ENCODE data around the gene MAP3K6. TPM values are rescaled to one million over a fixed set of nuclear protein-coding genes. Genes with fewer than 3 reads are reported as not detected.

MAP3K6 gene
- total RNA-seq, 1 experiment from 2014 or later, result 25.1 TPM

DNA sequence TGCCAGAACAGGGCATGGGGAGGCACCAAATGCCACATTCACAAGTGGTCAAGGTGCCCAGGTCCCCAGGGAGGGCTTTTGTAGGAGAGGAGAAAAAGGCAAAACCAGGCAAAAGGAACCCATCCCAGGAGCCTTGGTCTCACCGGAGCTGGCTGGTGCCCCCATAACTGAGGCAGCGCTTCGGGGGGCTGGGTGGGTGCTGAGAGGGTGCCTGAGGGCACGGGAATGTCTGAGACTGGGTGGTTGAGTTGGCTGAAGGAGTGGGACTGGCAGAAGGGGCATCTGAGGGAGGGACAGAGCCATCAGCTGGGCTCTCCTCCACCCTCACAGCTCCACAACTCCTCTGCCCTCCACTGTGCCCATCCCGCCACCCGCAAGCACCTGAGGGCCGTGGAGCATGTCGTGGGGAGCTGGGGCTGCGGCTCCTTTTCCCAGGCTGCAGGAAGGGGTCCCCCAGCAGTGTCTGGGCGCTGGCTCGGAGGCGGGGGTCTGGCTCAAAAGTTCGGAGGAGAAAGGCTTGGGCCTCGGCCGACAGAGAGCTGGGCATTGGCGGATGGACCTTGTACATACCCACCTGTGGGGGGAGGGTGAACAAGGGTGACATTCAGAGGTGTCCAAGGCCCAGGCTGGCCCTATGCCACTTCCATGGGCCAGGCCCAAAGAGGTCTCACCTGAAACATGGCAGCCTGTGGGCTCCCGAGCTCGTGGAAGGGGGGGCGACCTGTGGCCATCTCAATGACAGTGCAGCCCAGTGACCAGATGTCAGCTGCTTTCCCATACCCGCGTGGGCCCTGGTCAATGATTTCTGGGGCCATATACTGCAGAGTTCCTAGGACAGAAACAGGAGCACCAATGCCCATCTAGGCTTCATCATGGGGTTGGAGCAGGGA, 8.5 kb downstream of the MAP3K6 start:
- no peak for ATAC-seq
- H3K4me1 ChIP-seq (ENCODE audit: insufficient read depth, low read length), result no peaks in the 10 kb centered on the region
- TF ChIP-seq CTCF (conservative IDR thresholded peaks at IDR 0.05; ENCODE audit: low read depth, low read length) (no peak), EZH2phosphoT487 (IDR thresholded peaks at IDR 0.05; ENCODE audit: borderline replicate concordance, low read length) (no peak), EZH2 (IDR thresholded peaks at IDR 0.05; ENCODE audit: low read length, unreplicated experiment) (no peak)

DNA sequence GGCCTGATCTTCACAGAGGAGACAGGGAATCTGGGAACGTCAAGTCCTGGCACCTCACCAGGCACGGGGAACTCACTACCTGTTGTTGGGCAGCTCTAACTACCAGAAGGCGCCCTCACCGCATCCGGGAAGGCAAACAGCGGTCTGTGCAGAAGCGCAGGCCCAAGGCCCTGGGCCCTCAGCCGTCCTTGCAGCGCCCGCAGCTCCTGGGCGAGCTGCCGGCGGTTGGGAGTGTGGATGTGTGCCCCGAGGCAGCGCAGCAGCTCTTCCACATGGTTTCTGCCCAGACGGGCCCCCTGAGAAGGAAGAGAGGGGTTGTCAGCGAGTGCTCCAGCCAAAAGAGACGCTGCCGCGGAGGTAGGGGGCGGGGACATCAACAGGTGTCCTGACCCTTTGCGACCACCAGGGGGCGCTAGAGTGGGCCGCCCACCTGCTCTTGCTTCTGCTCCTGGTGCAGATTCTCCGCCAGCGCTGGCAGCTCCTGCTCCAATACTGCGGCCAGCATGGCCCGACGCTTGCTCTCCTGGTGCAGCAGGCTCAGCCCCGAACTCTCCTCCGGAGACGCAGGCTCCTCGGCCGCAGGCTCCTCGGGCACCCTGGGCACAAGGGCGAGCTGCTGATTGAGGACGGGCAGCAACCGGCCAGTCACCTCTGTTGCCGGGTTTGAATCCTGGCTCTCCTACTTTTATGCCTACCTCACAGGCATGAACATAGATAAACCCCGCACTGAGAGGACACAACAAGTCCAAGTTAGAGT, 9.3 kb downstream of the MAP3K6 start:
- TSS peak; percentile 10 for BruUV-seq (replicated peaks)

More for the DNA sequence above, 8.5 kb downstream of the MAP3K6 start:
- no peak overlapping the region for H2AFZ ChIP-seq (ENCODE audit: low read length)
- H3K9me3 ChIP-seq (ENCODE audit: low read length), result no peaks in the 10 kb centered on the region
- no peaks in the 10 kb centered on the region for H3K79me2 ChIP-seq (ENCODE audit: low read length)
- H3K9ac ChIP-seq (ENCODE audit: low read length), result no peak overlapping the region
- BruUV-seq (replicated peaks), result no TSS peak
- CTCF ChIA-PET, result interaction anchor here (0.6 to 1.5 kb wide), 2 partner anchors 8 to 315 kb away, joined by 4 to 5 read pairs; partner anchors contain the start of gene MAP3K6
- intact Hi-C loops (cut with micrococcal nuclease), result no loop called here
- no peak overlapping the region for H3K27ac ChIP-seq (ENCODE audit: low read length)
- no peaks in the 10 kb centered on the region for H4K20me1 ChIP-seq (ENCODE audit: low read length)
- H3K36me3 ChIP-seq (ENCODE audit: low read depth, low read length), result peaks cover 12% of the 10 kb centered on the region
- H3K27me3 ChIP-seq (ENCODE audit: low read length), result no peaks in the 10 kb centered on the region
- H3K4me2 ChIP-seq (ENCODE audit: low read length), result no peak overlapping the region
- H3K9me2 ChIP-seq (replicated peaks; ENCODE audit: low read length), result no peaks in the 10 kb centered on the region
- POLR2A ChIA-PET (ENCODE audit: unreplicated experiment), result no interaction called here
- H3K4me3 ChIP-seq (ENCODE audit: low read length), result no peak overlapping the region
- no peaks in the 10 kb centered on the region for H3F3A ChIP-seq (ENCODE audit: low read length, unreplicated experiment)
- no peak for DNase-seq

More for the DNA sequence above, 9.3 kb downstream of the MAP3K6 start:
- Histone ChIP-seq H3K9ac (ENCODE audit: low read length) (no peak overlapping the region), H3K27ac (ENCODE audit: low read length) (no peak overlapping the region), H3K4me2 (ENCODE audit: low read length) (no peak overlapping the region), H3K9me2 (replicated peaks; ENCODE audit: low read length) (no peaks in the 10 kb centered on the region), H3K4me3 (ENCODE audit: low read length) (no peak overlapping the region), H3K4me1 (ENCODE audit: insufficient read depth, low read length) (no peaks in the 10 kb centered on the region), H3K9me3 (ENCODE audit: low read length) (no peaks in the 10 kb centered on the region), H4K20me1 (ENCODE audit: low read length) (no peaks in the 10 kb centered on the region), H3K27me3 (ENCODE audit: low read length) (no peaks in the 10 kb centered on the region), H3K36me3 (ENCODE audit: low read depth, low read length) (peaks cover 12% of the 10 kb centered on the region), H2AFZ (ENCODE audit: low read length) (no peak overlapping the region), H3F3A (ENCODE audit: low read length, unreplicated experiment) (no peaks in the 10 kb centered on the region), H3K79me2 (ENCODE audit: low read length) (no peaks in the 10 kb centered on the region)
- CTCF ChIA-PET, result interaction anchor here (0.6 to 1.5 kb wide), 2 partner anchors 9 to 314 kb away, joined by 4 to 5 read pairs; partner anchors contain the start of gene MAP3K6
- POLR2A ChIA-PET (ENCODE audit: unreplicated experiment), result no interaction called here
- peak; percentile 75 for ATAC-seq
- TF ChIP-seq CTCF (conservative IDR thresholded peaks at IDR 0.05; ENCODE audit: low read depth, low read length), result peak; percentile 88
- no peak for TF ChIP-seq EZH2 (IDR thresholded peaks at IDR 0.05; ENCODE audit: low read length, unreplicated experiment)
- intact Hi-C loops (cut with micrococcal nuclease), result no loop called here
- peak; percentile 44 for DNase-seq

All from PC-3 (cell line).